Muscle layer of duodenum (tissue), 2 donors: ENCODE data around the gene COX6A1.
A peak's percentile ranks its signal among the peaks of the same experiment; 100 is the strongest.

ENCODE experiments used
- H3K27ac ChIP-seq: one replicate; pipeline ENCODE4 v1.7.0; 2013; ENCODE audit warnings: mild to moderate bottlenecking, low read length
- H3K27me3 ChIP-seq: one replicate; pipeline ENCODE4 v1.7.0; 2013; ENCODE audit warnings: low read depth, mild to moderate bottlenecking, control low read depth, low read length
- H3K36me3 ChIP-seq, 2 donors: one replicate each; pipeline ENCODE4 v1.7.0; 2013; ENCODE audit warnings: low read length in 2 of 2, control low read depth in 1 of 2, mild to moderate bottlenecking in 1 of 2; ENCODE audit not compliant: insufficient read depth in 2 of 2, control insufficient read depth in 1 of 2
- H3K4me1 ChIP-seq, 2 donors: one replicate each; pipeline ENCODE4 v1.7.0; 2013; ENCODE audit warnings: low read length in 2 of 2, mild to moderate bottlenecking in 2 of 2, control low read depth in 1 of 2, moderate library complexity in 1 of 2; ENCODE audit not compliant: insufficient read depth in 2 of 2, control insufficient read depth in 1 of 2
- H3K4me3 ChIP-seq, 2 donors: one replicate each; pipeline ENCODE4 v1.7.0; 2013; ENCODE audit warnings: low read length in 2 of 2, low read depth in 1 of 2, mild to moderate bottlenecking in 1 of 2
- H3K9me3 ChIP-seq, 2 donors: one replicate each; pipeline ENCODE4 v1.7.0; 2013; ENCODE audit warnings: low read length in 2 of 2, control low read depth in 1 of 2, mild to moderate bottlenecking in 1 of 2; ENCODE audit not compliant: control insufficient read depth in 1 of 2
- donor health status: healthy.

COX6A1 gene

DNA sequence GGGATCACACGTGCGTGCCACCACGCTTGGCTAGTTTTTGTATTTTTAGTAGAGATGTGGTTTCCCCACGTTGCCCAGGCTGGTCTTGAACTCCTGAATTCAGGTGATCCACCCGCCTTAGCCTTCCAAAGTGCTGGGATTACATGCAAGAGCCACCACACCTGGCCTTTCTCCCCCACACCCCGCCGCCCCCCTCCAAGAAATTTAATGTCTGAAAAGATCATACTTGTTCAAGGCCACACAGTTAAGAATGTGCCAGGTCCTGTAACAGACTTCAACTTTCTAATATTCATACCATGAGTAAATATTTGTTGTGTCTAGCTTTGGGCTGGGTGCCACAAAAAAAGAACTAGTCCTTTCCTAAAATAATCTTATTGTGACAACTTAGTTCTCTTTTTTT, 17.4 kb downstream of the COX6A1 start:
- peaks cover 30 to 59% of the 10 kb centered on the region in 2 donors for H3K36me3 ChIP-seq
- no peaks in the 10 kb centered on the region for H3K9me3 ChIP-seq
- H3K4me1 ChIP-seq: no peaks in the 10 kb centered on the region
- no peak overlapping the region for H3K4me3 ChIP-seq
- no peak overlapping the region for H3K27ac ChIP-seq
- no peaks in the 10 kb centered on the region for H3K27me3 ChIP-seq

GRCh38 chr12:120457133-120457532, 19.2 kb downstream of the COX6A1 start:
- no peak overlapping the region for H3K27ac ChIP-seq
- peaks cover 42 to 74% of the 10 kb centered on the region in 2 donors for H3K36me3 ChIP-seq
- no peak overlapping the region for H3K4me3 ChIP-seq
- H3K9me3 ChIP-seq: no peaks in the 10 kb centered on the region
- H3K27me3 ChIP-seq: no peaks in the 10 kb centered on the region
- H3K4me1 ChIP-seq: no peaks in the 10 kb centered on the region

DNA sequence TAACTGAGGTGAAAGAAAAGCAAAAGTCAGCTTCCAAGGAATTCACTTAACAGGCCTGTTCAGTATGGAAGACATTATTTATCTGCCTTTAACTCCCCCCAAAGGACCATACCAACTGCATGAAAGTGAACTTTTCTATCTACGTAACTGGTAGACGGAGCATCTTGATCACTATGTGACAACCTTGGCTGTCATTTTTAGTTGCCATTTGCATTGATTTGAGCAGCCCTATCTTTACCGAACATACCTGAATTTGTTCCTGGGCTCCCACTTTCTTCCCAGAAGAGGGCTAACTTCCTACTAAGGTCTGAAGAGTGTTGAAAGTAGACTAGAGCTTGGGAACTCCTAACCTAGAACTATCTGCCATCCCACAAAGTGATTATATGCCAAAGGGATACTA, 22.2 kb downstream of the COX6A1 start:
- Histone ChIP-seq H3K4me1 (no peaks in the 10 kb centered on the region), H3K27me3 (no peaks in the 10 kb centered on the region), H3K36me3 (peaks cover 68 to 87% of the 10 kb centered on the region in 2 donors), H3K9me3 (no peaks in the 10 kb centered on the region), H3K4me3 (no peak overlapping the region), H3K27ac (no peak overlapping the region)

DNA sequence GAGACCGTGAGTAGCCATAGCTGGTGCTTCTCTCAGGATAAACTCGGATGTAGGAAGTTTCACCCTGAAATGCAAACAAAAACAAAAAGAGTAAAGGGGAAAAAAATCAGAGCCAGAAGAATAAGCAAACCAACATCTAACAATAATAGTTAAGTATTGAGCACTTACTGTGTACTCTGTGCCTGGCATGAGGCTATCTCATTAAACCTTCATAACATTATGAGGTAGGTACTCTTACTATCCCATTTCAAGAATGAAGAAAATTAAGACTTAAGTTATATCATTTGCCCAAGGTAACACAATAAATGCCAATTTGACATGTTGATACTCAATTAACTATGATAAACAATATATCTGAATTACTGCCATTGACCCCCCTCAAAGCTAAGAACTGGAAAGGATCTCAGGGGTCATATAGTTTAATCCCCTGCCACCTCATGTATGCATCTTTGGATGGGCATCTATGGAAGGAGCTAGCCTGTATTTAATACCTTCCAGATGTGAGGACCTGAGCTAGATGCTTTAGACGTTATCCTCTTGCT, 24.3 kb downstream of the COX6A1 start:
- Histone ChIP-seq H3K27ac (no peak overlapping the region), H3K4me1 (peaks cover 5 to 17% of the 10 kb centered on the region in 2 donors), H3K9me3 (no peaks in the 10 kb centered on the region), H3K4me3 (no peak overlapping the region), H3K36me3 (peaks cover 65 to 83% of the 10 kb centered on the region in 2 donors), H3K27me3 (no peaks in the 10 kb centered on the region)

- Histone ChIP-seq H3K9me3 (no peaks in the 10 kb centered on the region), H3K27ac (no peak overlapping the region), H3K4me1 (peaks cover 5 to 29% of the 10 kb centered on the region in 2 donors), H3K36me3 (peaks cover 59 to 70% of the 10 kb centered on the region in 2 donors), H3K4me3 (no peak overlapping the region), H3K27me3 (no peaks in the 10 kb centered on the region)
These were observed 25.8 kb downstream of the COX6A1 start for GRCh38 chr12:120463712-120464111.

- Histone ChIP-seq H3K27me3 (no peaks in the 10 kb centered on the region), H3K4me1 (peaks cover 5 to 37% of the 10 kb centered on the region in 2 donors), H3K4me3 (no peak overlapping the region), H3K9me3 (no peaks in the 10 kb centered on the region), H3K36me3 (peaks cover 47 to 54% of the 10 kb centered on the region in 2 donors), H3K27ac (no peak overlapping the region)
These were observed 27.8 kb downstream of the COX6A1 start for GRCh38 chr12:120465756-120466155.

- Histone ChIP-seq H3K4me1 (peaks cover 5 to 37% of the 10 kb centered on the region in 2 donors), H3K4me3 (no peak overlapping the region), H3K27ac (no peak overlapping the region), H3K27me3 (no peaks in the 10 kb centered on the region), H3K9me3 (no peaks in the 10 kb centered on the region), H3K36me3 (peaks cover 40 to 47% of the 10 kb centered on the region in 2 donors)
These were observed 28.8 kb downstream of the COX6A1 start for GRCh38 chr12:120466560-120467315.

- H3K27ac ChIP-seq: no peak overlapping the region
- peaks cover 34 to 40% of the 10 kb centered on the region in 2 donors for H3K36me3 ChIP-seq
- H3K9me3 ChIP-seq: no peaks in the 10 kb centered on the region
- H3K4me3 ChIP-seq: no peak overlapping the region
- H3K4me1 ChIP-seq: peaks cover 5 to 37% of the 10 kb centered on the region in 2 donors
- H3K27me3 ChIP-seq: no peaks in the 10 kb centered on the region
These were observed 29.5 kb downstream of the COX6A1 start for GRCh38 chr12:120467439-120467838.

DNA sequence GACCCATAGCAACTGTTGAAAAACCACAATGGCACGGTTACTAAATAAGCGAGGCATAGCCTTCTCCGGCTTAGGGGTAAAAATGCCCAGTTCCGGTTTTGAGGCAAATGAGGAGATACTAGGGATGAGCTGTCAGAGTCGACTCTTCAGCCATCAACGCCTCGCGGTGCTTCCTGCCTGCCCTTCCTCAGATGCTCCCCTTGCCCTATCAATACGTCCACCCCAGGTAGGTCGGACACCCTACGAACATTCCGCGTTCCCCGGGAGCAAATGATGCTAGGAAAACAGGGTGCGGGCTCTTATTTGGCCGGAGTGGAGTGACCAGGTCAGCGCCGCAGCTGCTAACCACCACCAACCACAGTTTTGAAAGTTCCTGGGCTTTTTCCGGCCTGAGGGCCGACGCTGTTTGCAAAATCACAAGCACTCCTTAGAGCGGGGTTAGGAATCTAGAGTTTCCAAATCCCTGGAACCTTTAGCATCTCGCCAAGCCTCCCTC, 30.5 kb downstream of the COX6A1 start:
- H3K27me3 ChIP-seq: no peaks in the 10 kb centered on the region
- peaks cover 5 to 37% of the 10 kb centered on the region in 2 donors for H3K4me1 ChIP-seq
- peak overlapping the region; percentile 85 for H3K27ac ChIP-seq

GRCh38 chr12:120468821-120469449, 31.0 kb downstream of the COX6A1 start:
- peak overlapping the region; percentile 80 to 89 for H3K4me3 ChIP-seq
- H3K4me1 ChIP-seq: peaks cover 5 to 37% of the 10 kb centered on the region in 2 donors
- H3K27me3 ChIP-seq: no peaks in the 10 kb centered on the region
- H3K27ac ChIP-seq: peak overlapping the region; percentile 85
- no peaks in the 10 kb centered on the region for H3K9me3 ChIP-seq
- H3K36me3 ChIP-seq: peaks cover 21 to 26% of the 10 kb centered on the region in 2 donors

More for the DNA sequence above, 30.5 kb downstream of the COX6A1 start:
- H3K9me3 ChIP-seq: no peaks in the 10 kb centered on the region
- H3K36me3 ChIP-seq: peaks cover 26 to 32% of the 10 kb centered on the region in 2 donors
- peak overlapping the region; percentile 80 to 89 for H3K4me3 ChIP-seq

DNA sequence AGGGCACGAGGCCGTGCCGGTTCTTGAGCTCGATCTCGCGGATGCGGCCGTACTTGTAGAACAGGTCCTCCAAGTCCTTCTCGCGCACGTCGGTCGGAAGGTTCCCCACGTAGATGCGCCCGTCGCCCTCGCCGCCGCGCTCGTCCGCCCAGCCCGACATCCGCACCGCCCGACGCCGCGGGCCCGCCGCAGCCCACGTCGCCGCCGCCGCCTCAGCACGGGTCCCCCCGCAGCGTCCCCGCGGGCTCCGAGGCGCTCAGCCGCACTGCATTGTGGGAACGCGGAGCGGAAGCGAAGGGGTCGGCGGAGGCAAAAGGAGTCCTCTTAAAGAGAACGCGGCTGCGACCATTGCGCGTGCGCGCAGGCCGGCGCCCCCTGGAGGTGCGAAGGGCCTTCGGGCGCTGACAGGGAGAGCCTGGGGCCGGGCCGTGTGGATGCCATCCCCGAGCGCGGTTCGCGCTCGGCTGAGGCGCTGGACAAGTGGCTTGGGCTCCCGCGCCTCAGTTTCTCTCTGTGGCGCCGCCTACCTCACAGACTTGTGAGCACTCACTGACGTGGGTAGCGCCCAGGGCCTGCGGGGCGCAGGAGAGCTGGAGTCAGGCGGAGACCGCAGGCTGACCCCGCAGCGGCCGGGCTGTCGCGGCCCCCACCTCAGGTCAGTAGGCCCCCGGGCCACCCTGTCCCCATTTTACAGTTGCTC, 31.7 kb downstream of the COX6A1 start, which contains the start of gene SRSF9:
SRSF9 (minus strand) TSS at position 299 of the 700 bp plus-strand sequence; CDS start at position 160, 139 bp downstream.
- peak within 1 kb of the TSS; percentile 85 for H3K27ac ChIP-seq
- peak within 1 kb of the TSS; percentile 80 to 89 for H3K4me3 ChIP-seq
- H3K36me3 ChIP-seq: peaks cover 14 to 19% of the 10 kb centered on the region in 2 donors
- peaks cover 5 to 37% of the 10 kb centered on the region in 2 donors for H3K4me1 ChIP-seq
- no peaks in the 10 kb centered on the region for H3K9me3 ChIP-seq
- H3K27me3 ChIP-seq: no peaks in the 10 kb centered on the region
